Non-pigmented ciliary epithelial cell (primary cell): ENCODE data around the gene SETD1A.

Experiments used
- DNase-seq: peaks from one replicate; pipeline ENCODE4 v3.0.0-alpha.2; 2010; ENCODE audit warnings: low read depth

SETD1A gene

GRCh38 chr16:30982548-30983288, 25.2 kb downstream of the SETD1A start:
- no peak for DNase-seq

DNA sequence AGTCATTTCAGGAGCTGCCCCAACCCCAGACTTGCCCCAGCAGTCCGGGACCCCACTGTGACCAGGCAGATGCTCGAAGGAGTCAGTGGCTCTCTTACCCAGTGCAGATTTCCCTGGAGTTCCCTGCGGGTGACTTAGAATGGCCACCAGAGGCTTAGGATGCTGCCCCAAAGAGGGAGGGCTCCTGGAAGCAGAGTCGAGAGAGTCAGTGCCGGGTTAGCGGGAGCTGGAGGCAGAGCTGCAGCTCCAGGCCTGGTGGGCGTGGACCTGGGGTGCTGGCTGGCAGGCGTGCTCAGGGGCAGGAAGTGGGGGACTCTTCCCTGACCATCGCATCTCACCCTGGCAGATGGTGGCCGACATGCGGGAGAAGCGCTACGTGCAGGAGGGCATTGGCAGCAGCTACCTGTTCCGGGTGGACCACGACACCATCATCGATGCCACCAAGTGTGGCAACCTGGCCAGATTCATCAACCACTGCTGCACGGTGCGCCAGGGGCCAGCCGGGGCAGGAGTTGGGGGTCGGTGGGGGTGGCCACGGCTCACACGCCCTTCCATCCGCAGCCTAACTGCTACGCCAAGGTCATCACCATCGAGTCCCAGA, 25.8 kb downstream of the SETD1A start:
- no peak for DNase-seq

DNA sequence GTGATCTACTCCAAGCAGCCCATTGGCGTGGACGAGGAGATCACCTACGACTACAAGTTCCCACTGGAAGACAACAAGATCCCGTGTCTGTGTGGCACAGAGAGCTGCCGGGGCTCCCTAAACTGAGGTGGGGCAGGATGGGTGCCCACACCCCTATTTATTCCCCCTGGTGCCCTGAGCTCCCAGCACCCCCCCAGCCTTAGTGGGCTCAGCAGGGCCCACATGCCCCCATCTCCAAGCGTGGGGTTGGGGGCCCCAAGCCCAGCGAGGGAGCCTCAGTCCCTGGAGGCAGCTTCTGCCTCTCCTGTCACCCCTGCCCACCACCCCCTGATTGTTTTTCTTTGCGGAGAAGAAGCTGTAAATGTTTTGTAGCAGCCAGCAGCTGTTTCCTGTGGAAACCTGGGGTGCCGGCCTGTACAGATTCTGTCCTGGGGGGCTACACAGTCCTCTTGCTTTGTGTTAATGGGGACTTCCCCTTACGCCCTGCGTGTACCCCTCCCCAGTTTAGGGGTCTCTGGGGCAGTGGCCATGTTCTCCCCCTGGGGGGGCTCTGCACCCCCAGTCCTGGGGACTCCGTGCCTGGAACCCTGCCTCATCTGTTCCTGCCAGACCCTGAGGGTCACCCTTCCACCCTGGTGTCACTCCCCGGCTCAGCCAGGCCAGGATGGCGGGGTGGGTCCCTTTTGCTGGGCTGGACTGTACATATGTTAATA, 26.5 kb downstream of the SETD1A start:
- DNase-seq, result no peak

DNA sequence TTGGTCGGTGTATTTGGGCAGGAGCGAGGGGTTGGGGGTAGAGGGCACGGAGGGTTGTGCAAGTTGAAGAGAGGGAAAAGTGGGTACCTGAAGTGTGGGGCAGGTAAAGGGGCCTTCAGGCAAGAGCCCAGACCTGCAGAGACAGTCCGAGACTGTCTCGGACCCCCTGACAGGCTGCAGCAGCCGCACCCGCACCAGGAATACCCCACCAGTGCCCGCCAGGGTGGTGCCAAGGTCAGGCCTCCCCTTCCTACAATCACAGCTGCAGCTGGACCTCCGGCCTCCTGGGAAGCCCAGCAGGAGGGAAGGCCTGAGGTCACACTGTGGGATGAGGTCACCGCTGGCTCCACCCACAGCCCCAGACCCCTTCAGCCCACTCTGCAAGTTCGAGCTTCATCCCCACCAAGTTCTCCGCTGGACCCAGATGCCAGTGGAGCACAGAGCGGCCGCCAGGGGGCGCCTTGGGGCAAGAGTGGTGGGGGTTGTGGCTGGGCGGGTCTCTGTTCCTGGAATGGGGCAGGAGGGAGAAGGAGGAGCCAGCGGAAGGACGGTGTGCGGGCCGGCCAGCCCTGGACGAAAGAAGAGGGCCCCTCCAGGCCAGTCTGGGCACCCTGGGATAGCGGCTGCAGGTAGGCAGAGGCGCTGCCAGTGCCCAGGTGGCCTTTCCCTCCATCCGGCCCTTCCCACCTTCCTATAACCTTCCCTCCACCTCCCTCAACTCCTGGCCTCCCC, 27.3 kb downstream of the SETD1A start, which contains the start of gene HSD3B7:
Gene HSD3B7, plus strand, starts transcription at position 539 of the 732 bp plus-strand sequence. CDS start 452 bp downstream, outside the sequence.
- DNase-seq, result no peak

DNA sequence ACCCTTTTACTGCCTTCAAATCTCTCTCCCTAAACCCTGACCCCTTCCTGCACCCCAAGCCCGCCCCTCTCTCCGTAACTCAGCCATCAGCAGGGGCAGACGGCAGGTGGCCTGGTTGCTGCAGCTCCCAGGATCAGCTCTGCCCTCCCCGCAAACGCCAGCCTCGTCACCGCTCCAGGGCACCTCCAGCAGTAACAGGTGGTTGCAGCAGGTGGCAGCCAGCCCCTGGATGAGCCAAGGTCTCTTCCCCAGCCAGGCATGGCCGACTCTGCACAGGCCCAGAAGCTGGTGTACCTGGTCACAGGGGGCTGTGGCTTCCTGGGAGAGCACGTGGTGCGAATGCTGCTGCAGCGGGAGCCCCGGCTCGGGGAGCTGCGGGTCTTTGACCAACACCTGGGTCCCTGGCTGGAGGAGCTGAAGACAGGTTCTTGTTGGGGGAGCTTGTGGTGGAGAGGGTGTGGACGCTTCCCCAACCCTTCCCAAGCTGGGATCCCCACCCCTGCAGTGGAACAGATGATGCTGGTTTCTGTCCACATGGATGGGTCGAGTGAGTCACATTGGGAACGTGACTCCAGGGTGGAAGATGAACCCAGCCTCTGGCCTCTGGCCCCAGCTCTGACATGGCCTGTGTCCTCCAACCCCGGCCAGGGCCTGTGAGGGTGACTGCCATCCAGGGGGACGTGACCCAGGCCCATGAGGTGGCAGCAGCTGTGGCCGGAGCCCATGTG, 28.0 kb downstream of the SETD1A start:
- DNase-seq, result no peak

DNA sequence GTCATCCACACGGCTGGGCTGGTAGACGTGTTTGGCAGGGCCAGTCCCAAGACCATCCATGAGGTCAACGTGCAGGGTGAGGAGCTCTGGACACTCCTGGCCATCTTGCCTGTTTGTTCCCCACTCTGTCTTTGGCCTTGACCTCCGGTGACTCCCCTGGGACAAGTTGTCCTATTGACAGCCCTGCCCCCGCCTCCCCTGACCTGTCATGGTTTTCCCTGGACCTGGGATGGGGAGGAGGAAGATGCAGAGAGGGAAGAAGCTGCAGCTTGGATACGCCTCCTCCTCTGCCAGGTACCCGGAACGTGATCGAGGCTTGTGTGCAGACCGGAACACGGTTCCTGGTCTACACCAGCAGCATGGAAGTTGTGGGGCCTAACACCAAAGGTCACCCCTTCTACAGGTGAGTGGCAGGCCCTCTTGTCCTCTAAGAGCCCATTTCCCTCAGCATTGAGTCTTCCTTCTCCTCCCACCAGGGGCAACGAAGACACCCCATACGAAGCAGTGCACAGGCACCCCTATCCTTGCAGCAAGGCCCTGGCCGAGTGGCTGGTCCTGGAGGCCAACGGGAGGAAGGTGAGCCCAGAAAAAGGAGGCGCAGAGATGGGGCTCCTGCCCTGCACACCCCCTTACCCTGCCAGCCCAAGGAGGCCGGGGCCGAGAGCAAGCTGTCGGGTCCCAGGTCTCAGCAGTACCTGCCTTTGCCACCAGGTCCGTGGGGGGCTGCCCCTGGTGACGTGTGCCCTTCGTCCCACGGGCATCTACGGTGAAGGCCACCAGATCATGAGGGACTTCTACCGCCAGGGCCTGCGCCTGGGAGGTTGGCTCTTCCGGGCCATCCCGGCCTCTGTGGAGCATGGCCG, 28.8 kb downstream of the SETD1A start:
- DNase-seq, result no peak

- no peak for DNase-seq
Observed at GRCh38 chr16:30987581-30988190, 30.1 kb downstream of the SETD1A start.

- no peak for DNase-seq
Observed at GRCh38 chr16:30989469-30990047, 32.0 kb downstream of the SETD1A start.

- DNase-seq, result no peak
Observed at GRCh38 chr16:30990105-30990504, 32.6 kb downstream of the SETD1A start.

DNA sequence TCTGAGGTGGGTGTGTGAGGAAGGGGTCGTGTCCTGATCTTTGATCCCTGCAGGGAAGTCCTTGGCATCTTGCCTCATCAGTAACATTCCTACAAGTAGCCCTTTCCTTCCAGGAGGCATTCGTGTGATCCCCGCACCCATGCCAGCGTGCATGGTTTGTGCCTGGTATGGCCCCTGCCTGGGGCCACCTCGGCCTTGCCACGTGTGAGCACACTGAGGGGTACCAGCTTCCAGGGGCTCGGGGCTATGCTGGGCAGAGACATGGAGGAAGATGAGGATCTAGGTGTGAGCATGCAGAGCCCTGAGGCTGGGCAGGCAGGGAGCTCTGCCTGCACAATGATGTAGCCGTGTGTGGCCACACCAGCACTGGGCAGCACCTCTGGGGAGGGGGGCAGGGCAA, 33.5 kb downstream of the SETD1A start:
- no peak for DNase-seq

DNA sequence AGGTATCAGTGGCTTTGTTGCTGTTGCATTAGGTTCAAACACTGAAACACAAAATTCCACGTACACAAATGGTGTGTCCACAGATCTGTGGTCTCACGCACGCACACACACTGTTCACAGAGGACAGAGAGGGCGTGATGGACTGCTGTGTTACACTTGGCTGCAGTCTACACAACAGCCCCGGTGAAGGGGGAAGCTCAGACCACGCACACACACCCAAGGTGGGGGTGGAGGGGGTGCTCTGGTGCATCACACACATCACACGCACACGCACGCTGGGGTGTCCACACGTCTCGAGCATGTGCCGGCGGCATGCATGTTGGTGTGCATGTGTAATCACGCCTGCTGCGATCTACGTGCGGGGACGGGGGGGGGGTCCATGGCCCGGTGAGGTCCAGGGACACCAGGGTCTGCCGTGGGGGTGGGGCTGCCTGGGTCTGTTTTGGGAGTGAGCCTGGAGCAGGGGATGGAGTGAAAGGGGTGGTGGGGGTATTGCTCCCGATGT, 34.8 kb downstream of the SETD1A start:
- DNase-seq, result no peak

DNA sequence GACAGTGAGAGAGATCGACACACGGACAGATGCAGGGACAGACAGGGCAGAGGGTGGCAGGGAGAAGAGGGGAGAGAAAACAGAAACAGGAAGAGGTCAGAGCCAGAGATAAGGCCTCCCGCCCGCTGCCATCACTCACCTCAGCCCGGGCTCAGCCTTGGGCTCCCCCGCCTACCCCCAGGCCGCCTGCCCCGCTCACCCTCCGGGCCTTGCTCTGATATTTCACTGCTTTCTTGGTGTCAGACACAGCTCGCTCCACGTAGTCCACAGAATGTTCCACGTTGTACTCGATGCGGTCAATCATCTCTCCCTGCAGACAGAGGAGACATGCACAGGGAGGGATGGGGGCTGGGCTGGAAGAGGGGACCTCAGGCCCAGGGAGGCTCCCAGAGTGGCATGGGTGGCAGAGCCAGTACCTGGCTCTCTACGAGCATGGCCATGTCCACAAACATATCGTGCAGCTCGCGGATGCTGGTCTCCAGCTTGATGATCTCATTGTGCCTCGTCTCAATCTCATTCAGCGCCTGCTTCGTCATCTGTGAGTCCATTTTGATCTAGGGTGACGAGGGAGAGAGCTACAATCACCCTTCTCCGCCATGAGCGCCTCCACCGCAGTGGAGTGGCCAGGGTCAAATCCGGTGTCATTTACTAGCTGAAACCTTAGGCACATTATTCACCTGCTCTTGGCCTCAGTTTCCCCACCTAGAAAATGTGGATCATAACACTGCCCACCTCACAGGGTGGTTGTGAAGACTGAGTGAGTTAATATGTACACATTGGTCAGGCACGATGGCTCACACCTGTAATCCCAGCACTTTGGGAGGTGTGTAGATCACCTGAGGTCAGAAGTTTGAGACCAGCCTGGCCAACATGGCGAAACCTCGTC, 35.6 kb downstream of the SETD1A start:
- DNase-seq, result no peak

DNA sequence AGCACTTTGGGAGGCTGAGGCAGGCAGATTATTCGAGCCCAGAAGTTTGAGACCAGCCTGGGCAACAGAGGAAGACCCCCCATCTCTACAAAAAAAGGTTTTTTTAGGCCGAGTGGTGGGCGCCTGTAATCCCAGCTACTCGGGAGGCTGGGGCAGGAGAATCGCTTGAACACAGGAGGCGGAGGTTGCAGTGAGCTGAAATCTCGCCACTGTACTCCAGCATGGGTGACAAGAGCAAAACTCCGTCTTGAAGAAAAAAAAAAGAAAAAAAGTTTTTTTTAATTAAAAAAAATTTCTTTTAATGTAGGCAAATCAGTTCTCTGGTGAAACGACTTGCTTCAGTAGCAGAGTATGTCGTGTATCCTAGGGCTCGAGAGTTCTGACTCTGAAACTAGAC, 38.4 kb downstream of the SETD1A start:
- DNase-seq, result no peak

DNA sequence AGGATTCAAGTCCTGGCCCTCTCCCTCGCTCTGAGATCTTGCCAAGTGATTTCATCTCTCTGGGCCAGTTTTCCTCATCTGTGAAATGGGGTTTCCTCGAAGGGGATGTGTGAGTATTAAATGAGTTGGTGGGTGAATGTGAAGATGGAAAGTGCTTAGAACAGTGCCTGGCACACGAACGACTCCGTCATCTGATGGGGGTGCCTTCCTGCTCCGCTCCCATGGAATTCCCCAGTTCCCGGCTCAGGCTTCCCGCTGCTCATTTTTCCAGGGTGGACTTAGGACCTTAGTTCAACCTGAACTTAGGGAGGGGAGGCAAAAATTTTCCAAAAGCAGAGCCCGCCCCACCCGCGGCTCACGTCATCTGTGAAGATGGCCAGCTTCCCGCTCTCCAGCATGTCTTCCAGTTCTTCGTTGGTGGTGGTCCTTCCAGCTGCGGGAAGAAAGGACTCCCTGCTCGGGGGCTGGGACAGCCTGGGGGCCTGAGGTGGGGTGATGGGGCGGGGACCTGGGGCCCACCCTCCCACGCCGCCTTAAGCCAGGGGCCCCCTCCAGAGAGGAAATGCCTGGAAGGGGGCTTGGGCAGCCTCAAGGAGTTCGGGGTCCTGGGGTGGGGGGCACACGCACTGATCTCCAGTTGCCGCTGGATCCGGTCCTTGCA, 38.9 kb downstream of the SETD1A start:
- DNase-seq, result no peak

DNA sequence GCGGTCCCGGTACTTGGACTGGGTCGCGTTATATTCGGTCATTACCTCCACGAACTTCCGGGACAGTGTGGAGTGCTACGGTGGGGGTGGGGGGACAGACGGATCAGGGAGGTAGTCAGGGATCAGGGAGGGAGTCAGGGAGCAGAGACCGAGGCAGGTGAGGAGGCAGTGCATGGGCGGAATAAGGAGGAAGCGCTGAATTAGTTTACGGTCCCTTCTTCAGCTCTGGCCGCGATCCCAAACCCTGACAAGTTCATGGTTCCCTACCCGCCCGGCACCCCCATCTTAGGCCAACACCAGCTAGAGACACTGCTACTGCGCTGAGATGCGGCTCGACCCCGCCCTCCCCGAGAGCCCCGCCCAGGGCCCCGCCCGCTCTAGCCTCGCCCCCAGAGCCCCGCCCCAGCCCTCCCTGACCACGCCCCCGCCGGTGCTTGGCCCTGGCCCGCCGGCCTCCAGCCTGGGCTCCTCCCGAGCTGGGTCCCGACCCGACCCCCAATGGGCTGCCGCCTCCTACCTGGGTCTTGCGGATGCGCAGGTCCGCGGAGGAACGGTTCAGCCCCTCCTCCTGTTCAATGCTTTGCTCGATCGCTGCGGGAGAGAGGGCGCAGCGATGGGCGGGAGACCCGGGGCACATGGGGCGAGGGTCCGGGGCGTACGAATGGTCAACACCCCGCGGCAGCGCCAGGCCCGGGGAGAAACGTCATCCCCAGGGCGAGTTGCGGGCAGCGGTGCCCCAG, 39.6 kb downstream of the SETD1A start:
- DNase-seq, result no peak

DNA sequence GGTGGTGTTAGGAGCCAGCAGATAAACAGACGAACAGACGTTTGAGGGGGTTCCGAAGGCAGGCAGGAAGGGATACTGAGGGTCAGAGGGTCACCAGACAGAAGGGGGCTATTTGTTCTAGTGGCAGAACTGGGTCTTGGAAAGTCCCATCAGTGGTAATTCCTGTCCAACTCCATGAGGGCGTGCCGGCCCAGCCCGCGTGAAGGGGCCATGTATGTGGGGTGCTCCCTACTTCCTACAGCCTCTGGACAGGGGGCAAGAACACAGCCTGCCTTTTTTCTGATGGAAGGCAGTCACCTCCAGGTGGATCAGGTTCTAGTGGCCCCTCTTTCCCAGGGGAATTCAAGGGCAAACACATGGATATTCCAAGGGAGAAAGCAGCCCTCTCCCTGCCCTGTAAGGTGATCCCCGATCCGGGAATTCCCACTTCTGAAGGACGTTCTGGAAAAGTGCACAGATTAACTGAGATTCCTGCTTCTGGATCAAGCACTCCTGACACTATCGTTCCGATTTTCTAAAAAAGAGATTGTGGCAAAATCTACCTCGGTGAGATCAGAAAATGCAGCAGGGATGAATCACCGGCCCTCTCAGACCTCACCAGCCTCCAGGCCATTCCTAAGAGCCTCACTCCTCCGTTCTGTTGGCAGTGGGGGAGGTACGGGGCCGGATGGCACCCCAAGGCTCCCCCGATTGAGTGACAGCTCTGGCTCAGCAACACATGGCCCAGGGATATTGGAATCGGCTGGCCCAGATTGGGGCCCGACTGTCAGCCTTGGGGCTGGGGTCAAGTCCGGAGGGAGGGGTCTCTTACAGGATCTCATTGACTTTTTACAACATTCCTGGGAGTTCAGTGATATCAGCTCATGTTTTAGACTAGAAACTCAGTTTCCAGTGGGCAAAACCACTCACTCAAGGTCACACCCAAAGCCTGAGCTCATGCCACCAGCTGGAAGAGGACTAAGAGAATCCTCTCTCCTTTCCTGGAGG, 40.5 kb downstream of the SETD1A start:
- peak; percentile 68 for DNase-seq
